HepG2 (cell line): ENCODE measurements around the gene ACTR1A. TPM values are rescaled to one million over a fixed set of nuclear protein-coding genes. Genes with fewer than 3 reads are reported as not detected.

Source experiments
- ATAC-seq: fragments of 200-7000 bp; cut with Tn5 transposase; 3 replicates; pipeline ENCODE4 v1.9.1; 2020; ENCODE audit warnings: mild to moderate bottlenecking, moderate library complexity
- BruUV-seq: library from RNA; stranded (reverse); fragments of 400-500 nt; replicated peaks from 2 replicates; lab custom pipeline; 2021; lab: Mats Ljungman, UMichigan
- CTCF ChIA-PET: fragments of 300-600 bp; formaldehyde crosslinking; extraction: SDS; loops from one replicate; lab custom pipeline; 2021; ENCODE audit warnings: low total read pairs, inconsistent platforms, low intra/inter-chr PET ratio; lab: Yijun Ruan, JAX
- POLR2A ChIA-PET: fragments of 350-600 bp; sonication (Branson Sonifier 250); formaldehyde crosslinking; loops from one replicate; lab custom pipeline; 2020; ENCODE audit warnings: antibody characterized with exemption, inconsistent platforms; lab: Yijun Ruan, JAX
- DNase-seq: peaks from one replicate; pipeline ENCODE4 v3.0.0-alpha.2; 2015; ENCODE audit warnings: low spot score
- FAIRE-seq: peaks from 3 replicates; lab custom pipeline; 2011; peaks lifted over from hg19 to GRCh38; lab: Jason Lieb, UNC
- H2AFZ ChIP-seq: one replicate; pipeline ENCODE4 v1.6.1; 2011; ENCODE audit warnings: low read length, inconsistent platforms
- H3K27ac ChIP-seq: fragments of 300-600 bp; 3 replicates; pipeline ENCODE4 v1.8.0; 2011; ENCODE audit warnings: mixed run types, mild to moderate bottlenecking, mixed read lengths, low read length, inconsistent platforms; ENCODE audit not compliant: insufficient read depth; ENCODE audit errors: extremely low read length
- H3K27me3 ChIP-seq, 2 experiments: fragments of 200-600 bp in 1 of 2; 2 replicates in 1 of 2; 3 replicates in 1 of 2; pipeline versions ENCODE4 v1.6.0 to v1.8.0; 2011; ENCODE audit warnings: low read length in 2 of 2, mild to moderate bottlenecking in 2 of 2, moderate library complexity in 2 of 2, inconsistent platforms in 1 of 2; ENCODE audit not compliant: insufficient read depth in 2 of 2, control insufficient read depth in 1 of 2
- H3K36me3 ChIP-seq, 2 experiments: fragments of 200-600 bp in 1 of 2; replicated peaks in 1 of 2; 2 replicates in 1 of 2; 3 replicates in 1 of 2; pipeline versions ENCODE4 v1.5.1 to v1.8.0; 2011; ENCODE audit warnings: low read length in 2 of 2, inconsistent platforms in 1 of 2; ENCODE audit not compliant: insufficient read depth in 2 of 2, control insufficient read depth in 1 of 2
- H3K4me1 ChIP-seq: 2 replicates; pipeline ENCODE4 v1.5.1; 2012; ENCODE audit warnings: low read length, inconsistent platforms; ENCODE audit not compliant: insufficient read depth
- H3K4me2 ChIP-seq: 2 replicates; pipeline ENCODE4 v1.6.0; 2011; ENCODE audit warnings: low read depth, low read length, inconsistent platforms
- H3K4me3 ChIP-seq, 3 experiments: fragments of 200-600 bp in 1 of 3; sonication (generic), shearing (Covaris generic) in 1 of 3; replicated peaks in 1 of 3; 2 replicates each; pipeline ENCODE4 v1.5.1; 2011 to 2016; ENCODE audit warnings: low read length in 3 of 3, inconsistent platforms in 2 of 3, low read depth in 2 of 3, mild to moderate bottlenecking in 2 of 3, control low read depth in 1 of 3, mixed read lengths in 1 of 3; ENCODE audit not compliant: insufficient read depth in 1 of 3
- H3K79me2 ChIP-seq: one replicate; pipeline ENCODE4 v1.6.1; 2011; ENCODE audit warnings: low read length, inconsistent platforms; ENCODE audit not compliant: insufficient read depth
- H3K9ac ChIP-seq: 2 replicates; pipeline ENCODE4 v1.6.0; 2011; ENCODE audit warnings: mild to moderate bottlenecking, low read depth, low read length, inconsistent platforms; ENCODE audit not compliant: insufficient read depth
- H3K9me3 ChIP-seq: 2 replicates; pipeline ENCODE4 v1.5.1; 2012; ENCODE audit warnings: mild to moderate bottlenecking, low read length
- H4K20me1 ChIP-seq: 2 replicates; pipeline ENCODE4 v1.6.0; 2011; ENCODE audit warnings: inconsistent platforms, mild to moderate bottlenecking, low read length, moderate library complexity; ENCODE audit not compliant: insufficient read depth
- CBFB ChIP-seq: sonication (generic); formaldehyde crosslinking; IDR thresholded peaks from 2 replicates; pipeline ENCODE4 v1.4.0; 2020; ENCODE audit warnings: missing genetic modification reagents
- FOXA1 ChIP-seq, 2 experiments: fragments of 450-650 bp in 1 of 2; sonication (generic) in 1 of 2; formaldehyde crosslinking in 1 of 2; IDR thresholded peaks; 2 replicates each; pipeline versions ENCODE4 v1.4.0 to v1.6.1; 2016 to 2020; ENCODE audit warnings: missing genetic modification reagents in 1 of 2
- IRX3 ChIP-seq: sonication (generic); formaldehyde crosslinking; IDR thresholded peaks from 2 replicates; pipeline ENCODE4 v1.8.1; 2023; ENCODE audit warnings: mild to moderate bottlenecking, low read depth, missing genetic modification reagents, borderline replicate concordance
- POLR2A ChIP-seq, 2 experiments: IDR thresholded peaks; 2 replicates each; pipeline ENCODE4 v1.6.1; 2011; ENCODE audit warnings: low read depth in 2 of 2, low read length in 2 of 2, mild to moderate bottlenecking in 1 of 2, moderate library complexity in 1 of 2; ENCODE audit not compliant: insufficient read depth in 1 of 2
- SPEN ChIP-seq: sonication (generic); formaldehyde crosslinking; IDR thresholded peaks from 2 replicates; pipeline ENCODE4 v1.5.1; 2020; ENCODE audit warnings: low read depth, mild to moderate bottlenecking, missing genetic modification reagents
- SRSF1 ChIP-seq: fragments of 200-400 bp; formaldehyde crosslinking; optimal IDR thresholded peaks from 2 replicates; pipeline ENCODE3; 2017; ENCODE audit warnings: mild to moderate bottlenecking, low read depth, low read length, moderate library complexity
- THAP7 ChIP-seq: sonication (generic); formaldehyde crosslinking; IDR thresholded peaks from 2 replicates; pipeline ENCODE4 v1.8.1; 2023; ENCODE audit warnings: mild to moderate bottlenecking, missing genetic modification reagents
- YEATS4 ChIP-seq: sonication (generic); formaldehyde crosslinking; IDR thresholded peaks from 2 replicates; pipeline ENCODE4 v1.4.0; 2020; ENCODE audit warnings: missing genetic modification reagents, borderline replicate concordance
- ZNF12 ChIP-seq: sonication (generic); formaldehyde crosslinking; IDR thresholded peaks from 2 replicates; pipeline ENCODE4 v1.5.0; 2020; ENCODE audit warnings: missing genetic modification reagents
- ZNF234 ChIP-seq: sonication (generic); formaldehyde crosslinking; conservative IDR thresholded peaks from 2 replicates; pipeline ENCODE4 v1.5.1; 2020; ENCODE audit warnings: mild to moderate bottlenecking, missing genetic modification reagents
- ZNF275 ChIP-seq: sonication (generic); formaldehyde crosslinking; IDR thresholded peaks from 2 replicates; pipeline ENCODE4 v1.8.0; 2022; ENCODE audit warnings: missing genetic modification reagents, mild to moderate bottlenecking, inconsistent platforms, borderline replicate concordance
- ZNF549 ChIP-seq: sonication (generic); formaldehyde crosslinking; IDR thresholded peaks from 2 replicates; pipeline ENCODE4 v1.5.0; 2020; ENCODE audit warnings: missing genetic modification reagents
- ZNF572 ChIP-seq: sonication (generic); formaldehyde crosslinking; IDR thresholded peaks from 2 replicates; pipeline ENCODE4 v1.5.1; 2020; ENCODE audit warnings: mild to moderate bottlenecking, missing genetic modification reagents
- ZNF773 ChIP-seq: sonication (generic); formaldehyde crosslinking; IDR thresholded peaks from 2 replicates; pipeline ENCODE4 v1.4.0; 2020; ENCODE audit warnings: missing genetic modification reagents, borderline replicate concordance
- ZZZ3 ChIP-seq: sonication (generic); formaldehyde crosslinking; IDR thresholded peaks from 2 replicates; pipeline ENCODE4 v1.4.0; 2020; ENCODE audit warnings: missing genetic modification reagents, mild to moderate bottlenecking, borderline replicate concordance
- WGBS: methylation state at CpG from one replicate; pipeline ENCODE4 v1.1.6; 2017; ENCODE audit warnings: low lambda C conversion rate; 5-methylcytosine and 5-hydroxymethylcytosine counted together
- in situ Hi-C: cut with HindIII; loops from 2 replicates; pipeline ENCODE4 v1.10.0; 2017; ENCODE audit warnings: low pct_unique_long_range_greater_than_20kb; ENCODE audit not compliant: extremely low pct_ligation_motif_present
- intact Hi-C: fragments of 100-400 bp; cut with micrococcal nuclease; formaldehyde crosslinking; loops from one replicate; pipeline ENCODE4 v1.10.0; 2022; ENCODE audit not compliant: unreplicated experiment
- polyA plus RNA-seq, 8 experiments: library from polyadenylated mRNA; depleted of rRNA in 3 of 8; stranded (reverse) in 7 of 8; unstranded in 1 of 8; fragments of >200 nt; fragmentation: Illumina TruSeq in 4 of 8; extraction: Trizol in 4 of 8; gene quantifications; 2 replicates each; pipeline versions ENCODE4 v1.2.1 to v1.2.3, GENCODE V29; 2011 to 2016; ENCODE audit warnings: low read depth in 4 of 8, missing spikeins in 1 of 8, mixed read lengths in 1 of 8; ENCODE audit not compliant: insufficient read depth in 1 of 8
- total RNA-seq, 5 experiments: library from RNA; depleted of rRNA; stranded (reverse); fragments of >200 nt; fragmentation: Illumina TruSeq; extraction: Trizol; gene quantifications; 2 replicates each; pipeline ENCODE4 v1.2.3, GENCODE V29; 2016; ENCODE audit warnings: low read depth in 1 of 5
- TF ChIP-seq, protein P1 (sequence below): sonication (generic); formaldehyde crosslinking; IDR thresholded peaks from 2 replicates; pipeline ENCODE4 v1.5.1; 2020; ENCODE audit warnings: missing genetic modification reagents, mild to moderate bottlenecking, borderline replicate concordance
- TF ChIP-seq, protein P2 (sequence below): sonication (generic); formaldehyde crosslinking; IDR thresholded peaks from 2 replicates; pipeline ENCODE4 v1.5.0; 2020; ENCODE audit warnings: mild to moderate bottlenecking, missing genetic modification reagents, borderline replicate concordance

ACTR1A gene
- total and polyA plus RNA-seq, 2 of the 13 experiments (the other 11 are each of a cell fraction or from before 2014, with no cell fraction given), result 59.6 to 62.8 TPM

GRCh38 chr10:102468683-102469082 lies 33.8 kb downstream of the ACTR1A start:
- ATAC-seq, result no peak
- intact Hi-C loops, result no loop called here
- no peak overlapping the region for H3K27ac ChIP-seq
- H4K20me1 ChIP-seq, result no peaks in the 10 kb centered on the region
- ChIA-PET POLR2A (no interaction called here), CTCF (no interaction called here)
- H3K4me3 ChIP-seq, result no peak overlapping the region
- no peaks in the 10 kb centered on the region for H3K79me2 ChIP-seq
- H3K27me3 ChIP-seq, result no peaks in the 10 kb centered on the region
- H3K4me1 ChIP-seq, result peaks cover 7% of the 10 kb centered on the region
- H3K9ac ChIP-seq, result no peak overlapping the region
- WGBS, result 95% methylated on average over 9 of the region's 9 CpGs
- DNase-seq, result no peak
- no peak overlapping the region for H3K4me2 ChIP-seq
- FAIRE-seq, result no peak
- BruUV-seq, result no TSS peak
- TF ChIP-seq SPEN (CRISPR knock-in tag) (no peak), SRSF1 (no peak), ZZZ3 (CRISPR knock-in tag) (no peak), ZNF572 (CRISPR knock-in tag) (no peak), IRX3 (CRISPR knock-in tag) (no peak), POLR2A (IDR thresholded peaks at IDR 0.05; ENCODE audit: insufficient read depth in 1 of 2, low read depth in 2 of 2, low read length in 2 of 2) (no peak), CBFB (CRISPR knock-in tag) (no peak), ZNF275 (no peak), FOXA1 (IDR thresholded peaks at IDR 0.05) (no peak), FOXA1 (CRISPR knock-in tag; IDR thresholded peaks at IDR 0.05) (no peak), ZNF773 (CRISPR knock-in tag) (no peak), ZNF234 (CRISPR knock-in tag) (no peak), ZNF549 (no peak), THAP7 (CRISPR knock-in tag) (no peak), YEATS4 (CRISPR knock-in tag) (no peak), ZNF12 (CRISPR knock-in tag) (no peak)
- TF ChIP-seq, protein P1, sequence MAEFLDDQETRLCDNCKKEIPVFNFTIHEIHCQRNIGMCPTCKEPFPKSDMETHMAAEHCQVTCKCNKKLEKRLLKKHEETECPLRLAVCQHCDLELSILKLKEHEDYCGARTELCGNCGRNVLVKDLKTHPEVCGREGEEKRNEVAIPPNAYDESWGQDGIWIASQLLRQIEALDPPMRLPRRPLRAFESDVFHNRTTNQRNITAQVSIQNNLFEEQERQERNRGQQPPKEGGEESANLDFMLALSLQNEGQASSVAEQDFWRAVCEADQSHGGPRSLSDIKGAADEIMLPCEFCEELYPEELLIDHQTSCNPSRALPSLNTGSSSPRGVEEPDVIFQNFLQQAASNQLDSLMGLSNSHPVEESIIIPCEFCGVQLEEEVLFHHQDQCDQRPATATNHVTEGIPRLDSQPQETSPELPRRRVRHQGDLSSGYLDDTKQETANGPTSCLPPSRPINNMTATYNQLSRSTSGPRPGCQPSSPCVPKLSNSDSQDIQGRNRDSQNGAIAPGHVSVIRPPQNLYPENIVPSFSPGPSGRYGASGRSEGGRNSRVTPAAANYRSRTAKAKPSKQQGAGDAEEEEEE, result no peak
- TF ChIP-seq, protein P2, sequence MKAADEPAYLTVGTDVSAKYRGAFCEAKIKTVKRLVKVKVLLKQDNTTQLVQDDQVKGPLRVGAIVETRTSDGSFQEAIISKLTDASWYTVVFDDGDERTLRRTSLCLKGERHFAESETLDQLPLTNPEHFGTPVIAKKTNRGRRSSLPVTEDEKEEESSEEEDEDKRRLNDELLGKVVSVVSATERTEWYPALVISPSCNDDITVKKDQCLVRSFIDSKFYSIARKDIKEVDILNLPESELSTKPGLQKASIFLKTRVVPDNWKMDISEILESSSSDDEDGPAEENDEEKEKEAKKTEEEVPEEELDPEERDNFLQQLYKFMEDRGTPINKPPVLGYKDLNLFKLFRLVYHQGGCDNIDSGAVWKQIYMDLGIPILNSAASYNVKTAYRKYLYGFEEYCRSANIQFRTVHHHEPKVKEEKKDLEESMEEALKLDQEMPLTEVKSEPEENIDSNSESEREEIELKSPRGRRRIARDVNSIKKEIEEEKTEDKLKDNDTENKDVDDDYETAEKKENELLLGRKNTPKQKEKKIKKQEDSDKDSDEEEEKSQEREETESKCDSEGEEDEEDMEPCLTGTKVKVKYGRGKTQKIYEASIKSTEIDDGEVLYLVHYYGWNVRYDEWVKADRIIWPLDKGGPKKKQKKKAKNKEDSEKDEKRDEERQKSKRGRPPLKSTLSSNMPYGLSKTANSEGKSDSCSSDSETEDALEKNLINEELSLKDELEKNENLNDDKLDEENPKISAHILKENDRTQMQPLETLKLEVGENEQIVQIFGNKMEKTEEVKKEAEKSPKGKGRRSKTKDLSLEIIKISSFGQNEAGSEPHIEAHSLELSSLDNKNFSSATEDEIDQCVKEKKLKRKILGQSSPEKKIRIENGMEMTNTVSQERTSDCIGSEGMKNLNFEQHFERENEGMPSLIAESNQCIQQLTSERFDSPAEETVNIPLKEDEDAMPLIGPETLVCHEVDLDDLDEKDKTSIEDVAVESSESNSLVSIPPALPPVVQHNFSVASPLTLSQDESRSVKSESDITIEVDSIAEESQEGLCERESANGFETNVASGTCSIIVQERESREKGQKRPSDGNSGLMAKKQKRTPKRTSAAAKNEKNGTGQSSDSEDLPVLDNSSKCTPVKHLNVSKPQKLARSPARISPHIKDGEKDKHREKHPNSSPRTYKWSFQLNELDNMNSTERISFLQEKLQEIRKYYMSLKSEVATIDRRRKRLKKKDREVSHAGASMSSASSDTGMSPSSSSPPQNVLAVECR (CRISPR knock-in tag), result no peak
- H2AFZ ChIP-seq, result no peak overlapping the region
- H3K9me3 ChIP-seq, result no peaks in the 10 kb centered on the region
- H3K36me3 ChIP-seq, result no peaks in the 10 kb centered on the region
- in situ Hi-C loops, result no loop called here
